ENCODE results near the gene HSF4. TPM values are rescaled to one million over a fixed set of nuclear protein-coding genes. Genes with fewer than 3 reads are reported as not detected.

HSF4 gene
- total RNA-seq, 1 experiment from 2014 or later, result 2.2 TPM

DNA sequence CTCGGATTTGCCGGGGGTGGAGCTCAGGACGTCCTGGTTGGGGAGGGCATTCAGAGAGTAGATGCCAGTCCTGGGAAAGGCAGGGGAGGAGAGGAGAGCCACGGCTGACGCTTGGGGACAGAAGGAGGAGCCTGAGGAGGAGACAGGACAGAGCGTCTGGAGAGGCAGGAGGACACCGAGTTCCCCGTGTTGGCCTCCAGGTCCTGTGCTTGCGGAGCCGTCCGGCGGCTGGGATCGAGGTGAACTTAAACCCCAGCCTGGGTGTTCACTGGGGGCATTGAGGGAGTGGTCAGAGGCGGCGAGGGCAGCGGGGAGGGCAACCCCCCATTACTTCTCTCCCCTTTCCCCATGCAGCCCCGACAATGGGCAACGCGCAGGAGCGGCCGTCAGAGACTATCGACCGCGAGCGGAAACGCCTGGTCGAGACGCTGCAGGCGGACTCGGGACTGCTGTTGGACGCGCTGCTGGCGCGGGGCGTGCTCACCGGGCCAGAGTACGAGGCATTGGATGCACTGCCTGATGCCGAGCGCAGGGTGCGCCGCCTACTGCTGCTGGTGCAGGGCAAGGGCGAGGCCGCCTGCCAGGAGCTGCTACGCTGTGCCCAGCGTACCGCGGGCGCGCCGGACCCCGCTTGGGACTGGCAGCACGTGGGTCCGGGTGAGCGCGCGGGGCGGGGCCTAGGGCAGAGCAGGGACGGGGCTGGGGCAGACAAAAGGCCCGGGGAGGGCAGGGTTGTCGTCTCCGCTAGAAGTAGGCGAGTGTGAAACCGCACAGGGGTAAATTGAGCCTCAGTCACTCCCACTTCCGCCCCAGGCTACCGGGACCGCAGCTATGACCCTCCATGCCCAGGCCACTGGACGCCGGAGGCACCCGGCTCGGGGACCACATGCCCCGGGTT lies 9.5 kb downstream of the HSF4 start (continued):
- TF ChIP-seq, protein P1, sequence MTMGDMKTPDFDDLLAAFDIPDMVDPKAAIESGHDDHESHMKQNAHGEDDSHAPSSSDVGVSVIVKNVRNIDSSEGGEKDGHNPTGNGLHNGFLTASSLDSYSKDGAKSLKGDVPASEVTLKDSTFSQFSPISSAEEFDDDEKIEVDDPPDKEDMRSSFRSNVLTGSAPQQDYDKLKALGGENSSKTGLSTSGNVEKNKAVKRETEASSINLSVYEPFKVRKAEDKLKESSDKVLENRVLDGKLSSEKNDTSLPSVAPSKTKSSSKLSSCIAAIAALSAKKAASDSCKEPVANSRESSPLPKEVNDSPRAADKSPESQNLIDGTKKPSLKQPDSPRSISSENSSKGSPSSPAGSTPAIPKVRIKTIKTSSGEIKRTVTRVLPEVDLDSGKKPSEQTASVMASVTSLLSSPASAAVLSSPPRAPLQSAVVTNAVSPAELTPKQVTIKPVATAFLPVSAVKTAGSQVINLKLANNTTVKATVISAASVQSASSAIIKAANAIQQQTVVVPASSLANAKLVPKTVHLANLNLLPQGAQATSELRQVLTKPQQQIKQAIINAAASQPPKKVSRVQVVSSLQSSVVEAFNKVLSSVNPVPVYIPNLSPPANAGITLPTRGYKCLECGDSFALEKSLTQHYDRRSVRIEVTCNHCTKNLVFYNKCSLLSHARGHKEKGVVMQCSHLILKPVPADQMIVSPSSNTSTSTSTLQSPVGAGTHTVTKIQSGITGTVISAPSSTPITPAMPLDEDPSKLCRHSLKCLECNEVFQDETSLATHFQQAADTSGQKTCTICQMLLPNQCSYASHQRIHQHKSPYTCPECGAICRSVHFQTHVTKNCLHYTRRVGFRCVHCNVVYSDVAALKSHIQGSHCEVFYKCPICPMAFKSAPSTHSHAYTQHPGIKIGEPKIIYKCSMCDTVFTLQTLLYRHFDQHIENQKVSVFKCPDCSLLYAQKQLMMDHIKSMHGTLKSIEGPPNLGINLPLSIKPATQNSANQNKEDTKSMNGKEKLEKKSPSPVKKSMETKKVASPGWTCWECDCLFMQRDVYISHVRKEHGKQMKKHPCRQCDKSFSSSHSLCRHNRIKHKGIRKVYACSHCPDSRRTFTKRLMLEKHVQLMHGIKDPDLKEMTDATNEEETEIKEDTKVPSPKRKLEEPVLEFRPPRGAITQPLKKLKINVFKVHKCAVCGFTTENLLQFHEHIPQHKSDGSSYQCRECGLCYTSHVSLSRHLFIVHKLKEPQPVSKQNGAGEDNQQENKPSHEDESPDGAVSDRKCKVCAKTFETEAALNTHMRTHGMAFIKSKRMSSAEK (CRISPR knock-in tag; IDR thresholded peaks at IDR 0.05; ENCODE audit: borderline replicate concordance), result no peak
- no peak for TF ChIP-seq NFE2L1 (CRISPR knock-in tag; IDR thresholded peaks at IDR 0.05)
- TF ChIP-seq SMAD4 (CRISPR knock-in tag; IDR thresholded peaks at IDR 0.05), result no peak
- TF ChIP-seq CDX4 (CRISPR knock-in tag; IDR thresholded peaks at IDR 0.05; ENCODE audit: borderline replicate concordance), result no peak
- TF ChIP-seq CREB1 (CRISPR knock-in tag; IDR thresholded peaks at IDR 0.05), result peak; percentile 36; the same call in 1 of the 2 replicates
- TF ChIP-seq, protein P2, sequence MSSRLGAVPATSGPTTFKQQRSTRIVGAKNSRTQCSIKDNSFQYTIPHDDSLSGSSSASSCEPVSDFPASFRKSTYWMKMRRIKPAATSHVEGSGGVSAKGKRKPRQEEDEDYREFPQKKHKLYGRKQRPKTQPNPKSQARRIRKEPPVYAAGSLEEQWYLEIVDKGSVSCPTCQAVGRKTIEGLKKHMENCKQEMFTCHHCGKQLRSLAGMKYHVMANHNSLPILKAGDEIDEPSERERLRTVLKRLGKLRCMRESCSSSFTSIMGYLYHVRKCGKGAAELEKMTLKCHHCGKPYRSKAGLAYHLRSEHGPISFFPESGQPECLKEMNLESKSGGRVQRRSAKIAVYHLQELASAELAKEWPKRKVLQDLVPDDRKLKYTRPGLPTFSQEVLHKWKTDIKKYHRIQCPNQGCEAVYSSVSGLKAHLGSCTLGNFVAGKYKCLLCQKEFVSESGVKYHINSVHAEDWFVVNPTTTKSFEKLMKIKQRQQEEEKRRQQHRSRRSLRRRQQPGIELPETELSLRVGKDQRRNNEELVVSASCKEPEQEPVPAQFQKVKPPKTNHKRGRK (CRISPR knock-in tag; IDR thresholded peaks at IDR 0.05; ENCODE audit: borderline replicate concordance), result no peak
- TF ChIP-seq PREB (CRISPR knock-in tag; IDR thresholded peaks at IDR 0.05; ENCODE audit: borderline replicate concordance), result 0 out of 2 replicates have a peak, but pooled peaks have one; percentile 27
- 0 out of 2 replicates have a peak, but pooled peaks have one; percentile 58 for TF ChIP-seq ATF1 (CRISPR knock-in tag; IDR thresholded peaks at IDR 0.05)
- TF ChIP-seq ZNF423 (CRISPR knock-in tag; IDR thresholded peaks at IDR 0.05), result no peak
- TF ChIP-seq, protein P3, sequence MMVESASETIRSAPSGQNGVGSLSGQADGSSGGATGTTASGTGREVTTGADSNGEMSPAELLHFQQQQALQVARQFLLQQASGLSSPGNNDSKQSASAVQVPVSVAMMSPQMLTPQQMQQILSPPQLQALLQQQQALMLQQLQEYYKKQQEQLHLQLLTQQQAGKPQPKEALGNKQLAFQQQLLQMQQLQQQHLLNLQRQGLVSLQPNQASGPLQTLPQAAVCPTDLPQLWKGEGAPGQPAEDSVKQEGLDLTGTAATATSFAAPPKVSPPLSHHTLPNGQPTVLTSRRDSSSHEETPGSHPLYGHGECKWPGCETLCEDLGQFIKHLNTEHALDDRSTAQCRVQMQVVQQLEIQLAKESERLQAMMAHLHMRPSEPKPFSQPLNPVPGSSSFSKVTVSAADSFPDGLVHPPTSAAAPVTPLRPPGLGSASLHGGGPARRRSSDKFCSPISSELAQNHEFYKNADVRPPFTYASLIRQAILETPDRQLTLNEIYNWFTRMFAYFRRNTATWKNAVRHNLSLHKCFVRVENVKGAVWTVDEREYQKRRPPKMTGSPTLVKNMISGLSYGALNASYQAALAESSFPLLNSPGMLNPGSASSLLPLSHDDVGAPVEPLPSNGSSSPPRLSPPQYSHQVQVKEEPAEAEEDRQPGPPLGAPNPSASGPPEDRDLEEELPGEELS (CRISPR knock-in tag; IDR thresholded peaks at IDR 0.05), result peak; percentile 64
- TF ChIP-seq NR1H2 (CRISPR knock-in tag; IDR thresholded peaks at IDR 0.05), result no peak
- TF ChIP-seq USF1 (CRISPR knock-in tag; IDR thresholded peaks at IDR 0.05), result peak; percentile 80

GRCh38 chr16:67174706-67175231 lies 10.2 kb downstream of the HSF4 start:
- Mint-ChIP-seq H3K4me1 (peaks cover 34% of the 10 kb centered on the region), H3K27me3 (ENCODE audit: low read depth) (peaks cover 81% of the 10 kb centered on the region), H3K27ac (no peak overlapping the region), H3K4me3 (peak overlapping the region; percentile 37), H3K36me3 (peaks cover 3% of the 10 kb centered on the region; the same call in 1 of the 2 replicates), H3K9me3 (no peaks in the 10 kb centered on the region)
- DNase-seq (ENCODE audit: low spot score) (no peak), ATAC-seq (no peak)
- ChIA-PET POLR2A (interaction anchor here (1.1 to 1.6 kb wide), 4 partner anchors 10 to 52 kb away, joined by 3 to 6 read pairs (median 4); partner anchors contain the start of genes FBXL8, TMEM208 and TRADD), CTCF (interaction anchor here (0.5 to 15.6 kb wide), 11 partner anchors 9 to 691 kb away, joined by 3 to 386 read pairs (median 4); partner anchors contain the start of genes B3GNT9, ELMO3, FBXL8 and FHOD1)
- TF ChIP-seq RELA (CRISPR knock-in tag; IDR thresholded peaks at IDR 0.05; ENCODE audit: borderline replicate concordance), result no peak
- TF ChIP-seq, protein P4, sequence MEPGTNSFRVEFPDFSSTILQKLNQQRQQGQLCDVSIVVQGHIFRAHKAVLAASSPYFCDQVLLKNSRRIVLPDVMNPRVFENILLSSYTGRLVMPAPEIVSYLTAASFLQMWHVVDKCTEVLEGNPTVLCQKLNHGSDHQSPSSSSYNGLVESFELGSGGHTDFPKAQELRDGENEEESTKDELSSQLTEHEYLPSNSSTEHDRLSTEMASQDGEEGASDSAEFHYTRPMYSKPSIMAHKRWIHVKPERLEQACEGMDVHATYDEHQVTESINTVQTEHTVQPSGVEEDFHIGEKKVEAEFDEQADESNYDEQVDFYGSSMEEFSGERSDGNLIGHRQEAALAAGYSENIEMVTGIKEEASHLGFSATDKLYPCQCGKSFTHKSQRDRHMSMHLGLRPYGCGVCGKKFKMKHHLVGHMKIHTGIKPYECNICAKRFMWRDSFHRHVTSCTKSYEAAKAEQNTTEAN (CRISPR knock-in tag; IDR thresholded peaks at IDR 0.05), result 0 out of 2 replicates have a peak, but pooled peaks have one; percentile 23
- TF ChIP-seq, protein P5, sequence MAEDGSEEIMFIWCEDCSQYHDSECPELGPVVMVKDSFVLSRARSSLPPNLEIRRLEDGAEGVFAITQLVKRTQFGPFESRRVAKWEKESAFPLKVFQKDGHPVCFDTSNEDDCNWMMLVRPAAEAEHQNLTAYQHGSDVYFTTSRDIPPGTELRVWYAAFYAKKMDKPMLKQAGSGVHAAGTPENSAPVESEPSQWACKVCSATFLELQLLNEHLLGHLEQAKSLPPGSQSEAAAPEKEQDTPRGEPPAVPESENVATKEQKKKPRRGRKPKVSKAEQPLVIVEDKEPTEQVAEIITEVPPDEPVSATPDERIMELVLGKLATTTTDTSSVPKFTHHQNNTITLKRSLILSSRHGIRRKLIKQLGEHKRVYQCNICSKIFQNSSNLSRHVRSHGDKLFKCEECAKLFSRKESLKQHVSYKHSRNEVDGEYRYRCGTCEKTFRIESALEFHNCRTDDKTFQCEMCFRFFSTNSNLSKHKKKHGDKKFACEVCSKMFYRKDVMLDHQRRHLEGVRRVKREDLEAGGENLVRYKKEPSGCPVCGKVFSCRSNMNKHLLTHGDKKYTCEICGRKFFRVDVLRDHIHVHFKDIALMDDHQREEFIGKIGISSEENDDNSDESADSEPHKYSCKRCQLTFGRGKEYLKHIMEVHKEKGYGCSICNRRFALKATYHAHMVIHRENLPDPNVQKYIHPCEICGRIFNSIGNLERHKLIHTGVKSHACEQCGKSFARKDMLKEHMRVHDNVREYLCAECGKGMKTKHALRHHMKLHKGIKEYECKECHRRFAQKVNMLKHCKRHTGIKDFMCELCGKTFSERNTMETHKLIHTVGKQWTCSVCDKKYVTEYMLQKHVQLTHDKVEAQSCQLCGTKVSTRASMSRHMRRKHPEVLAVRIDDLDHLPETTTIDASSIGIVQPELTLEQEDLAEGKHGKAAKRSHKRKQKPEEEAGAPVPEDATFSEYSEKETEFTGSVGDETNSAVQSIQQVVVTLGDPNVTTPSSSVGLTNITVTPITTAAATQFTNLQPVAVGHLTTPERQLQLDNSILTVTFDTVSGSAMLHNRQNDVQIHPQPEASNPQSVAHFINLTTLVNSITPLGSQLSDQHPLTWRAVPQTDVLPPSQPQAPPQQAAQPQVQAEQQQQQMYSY (CRISPR knock-in tag; IDR thresholded peaks at IDR 0.05), result peak; percentile 49; the same call in 1 of the 2 replicates
- TF ChIP-seq SOX15 (CRISPR knock-in tag; IDR thresholded peaks at IDR 0.05), result no peak
- TF ChIP-seq SP1 (CRISPR knock-in tag; conservative IDR thresholded peaks at IDR 0.05), result 0 out of 2 replicates have a peak, but pooled peaks have one; percentile 2
